Head of caudate nucleus (tissue), 42 donors: ENCODE measurements around the gene TNIK.

Experiments
- DNase-seq, 42 donors: peaks; one replicate each; pipeline versions ENCODE4 v3.0.0 to v3.0.0-alpha.2; 2020 to 2021; ENCODE audit warnings: mixed read lengths in 7 of 42
- intact Hi-C: fragments of 100-400 bp; cut with DNase I; formaldehyde crosslinking; loops from one replicate; pipeline ENCODE4 v1.15.0; 2022

The TNIK gene

DNA sequence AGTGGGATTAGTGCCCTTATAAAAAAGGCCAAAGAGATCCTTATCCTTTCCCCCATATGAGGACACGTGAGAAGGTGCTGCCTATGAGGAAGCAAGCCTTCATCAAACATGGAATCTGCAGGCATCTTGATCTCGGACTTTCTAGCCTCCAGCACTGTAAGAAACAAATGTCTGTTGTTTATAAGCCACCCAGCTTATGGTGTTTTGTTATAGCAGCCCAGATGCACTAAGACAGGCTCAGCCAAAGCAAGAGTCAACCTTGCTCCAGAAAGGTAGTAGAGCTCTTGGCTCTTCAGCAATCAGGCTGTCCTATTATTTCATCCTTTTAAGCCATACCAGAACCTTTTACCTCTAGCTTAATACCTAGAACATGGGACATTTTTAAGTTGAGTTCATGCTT lies 12.3 kb upstream of the TNIK start:
- no peak for DNase-seq
- intact Hi-C loops = no loop called here

DNA sequence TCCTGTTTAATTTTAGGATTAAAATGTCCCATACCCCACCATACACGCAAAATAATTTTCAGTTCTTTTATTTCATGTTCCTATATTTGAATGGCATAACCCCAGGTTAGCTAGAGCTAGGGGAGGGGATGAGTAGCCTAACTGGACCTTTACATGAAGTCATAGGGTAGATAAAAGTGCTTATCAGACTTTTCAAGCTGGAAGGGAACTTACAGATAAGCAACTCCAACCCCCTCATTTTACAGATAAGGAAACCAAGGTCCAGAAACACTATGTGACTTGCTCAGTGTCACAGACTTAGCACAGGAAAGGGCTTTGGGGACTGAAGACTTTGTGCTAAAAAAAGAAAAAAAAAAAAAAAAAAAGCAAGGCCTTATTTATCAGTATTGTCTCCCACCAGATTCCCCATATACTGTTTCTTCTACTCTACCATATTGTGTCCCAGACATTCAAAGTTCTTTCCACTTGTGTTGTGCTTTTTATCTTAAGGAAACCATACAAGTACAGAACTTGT lies 10.6 kb upstream of the TNIK start:
- intact Hi-C loops = no loop called here
- DNase-seq = no peak

DNA sequence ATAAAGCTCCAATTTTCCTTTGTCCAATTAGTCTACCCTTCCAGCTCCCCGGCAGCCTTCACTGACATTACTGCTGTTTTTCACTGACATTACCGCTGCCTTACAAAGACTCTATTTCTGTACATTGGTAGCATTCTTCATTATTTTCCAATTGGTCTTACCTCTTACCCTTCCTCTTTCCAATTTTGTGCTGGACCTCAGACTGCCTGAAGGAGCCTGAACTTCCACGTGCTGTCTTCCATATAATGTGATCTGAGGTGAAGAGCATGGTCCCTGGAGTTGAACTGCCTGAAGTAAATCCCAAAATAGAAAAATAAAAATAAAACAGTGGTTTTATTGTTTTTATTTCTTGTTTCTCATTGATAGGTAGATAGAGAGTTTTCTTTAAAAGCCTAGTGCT lies 9.2 kb upstream of the TNIK start:
- DNase-seq = no peak
- intact Hi-C loops = loop anchor here (10.0 kb wide), 1 partner anchor 85 kb away; no protein-coding TSS in a partner anchor

DNA sequence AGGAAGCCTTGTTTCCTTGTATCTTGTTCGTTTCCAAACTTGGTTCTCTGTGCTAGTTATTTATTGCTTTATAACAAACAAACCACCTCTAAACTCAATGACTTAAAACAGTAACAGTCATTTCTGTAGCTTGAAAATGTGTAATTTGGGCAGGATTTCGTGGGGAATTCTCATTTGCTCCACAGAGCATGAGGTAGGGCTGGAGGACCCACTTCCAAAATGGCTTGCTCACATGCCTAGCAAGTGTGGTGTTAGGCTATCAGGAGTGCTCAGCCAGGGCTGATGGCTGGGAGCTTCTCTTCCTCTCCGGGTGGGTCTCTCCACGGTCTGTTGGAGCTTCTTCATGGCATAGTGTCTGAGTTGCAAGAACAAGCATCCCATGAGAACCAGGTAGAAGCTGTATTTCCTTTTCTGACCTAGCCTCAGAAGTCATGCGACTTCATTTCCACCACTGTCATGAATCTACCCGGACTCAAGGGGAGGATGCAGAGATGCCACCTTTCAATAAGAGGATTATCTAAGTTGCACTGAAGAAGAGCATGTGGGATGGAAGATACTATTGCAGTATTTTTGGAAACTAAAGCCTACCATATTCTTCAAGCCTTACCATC lies 8.2 kb upstream of the TNIK start:
- intact Hi-C loops = loop anchor here (10.0 kb wide), 1 partner anchor 86 kb away; no protein-coding TSS in a partner anchor
- DNase-seq = no peak

DNA sequence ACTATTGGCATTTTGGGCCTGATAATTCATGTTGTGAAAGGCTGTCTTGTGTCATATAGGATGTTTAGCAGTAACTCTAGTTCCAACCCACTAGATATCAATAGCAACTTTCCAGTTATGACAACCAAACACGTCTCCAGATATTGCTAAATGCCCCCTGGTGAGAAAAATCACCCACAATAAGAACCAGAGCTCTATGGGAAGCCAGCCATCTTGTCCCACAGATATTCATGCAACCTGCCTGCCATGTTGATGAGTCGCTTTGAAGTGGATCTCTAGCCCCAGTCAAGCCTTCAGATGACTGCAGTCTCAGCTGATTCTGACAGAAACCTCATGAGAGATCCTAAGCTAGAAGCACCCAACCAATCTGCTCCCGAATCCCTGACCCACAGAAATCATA lies 5.6 kb upstream of the TNIK start:
- DNase-seq = no peak
- intact Hi-C loops = loop anchor here (10.0 kb wide), 1 partner anchor 89 kb away; no protein-coding TSS in a partner anchor

DNA sequence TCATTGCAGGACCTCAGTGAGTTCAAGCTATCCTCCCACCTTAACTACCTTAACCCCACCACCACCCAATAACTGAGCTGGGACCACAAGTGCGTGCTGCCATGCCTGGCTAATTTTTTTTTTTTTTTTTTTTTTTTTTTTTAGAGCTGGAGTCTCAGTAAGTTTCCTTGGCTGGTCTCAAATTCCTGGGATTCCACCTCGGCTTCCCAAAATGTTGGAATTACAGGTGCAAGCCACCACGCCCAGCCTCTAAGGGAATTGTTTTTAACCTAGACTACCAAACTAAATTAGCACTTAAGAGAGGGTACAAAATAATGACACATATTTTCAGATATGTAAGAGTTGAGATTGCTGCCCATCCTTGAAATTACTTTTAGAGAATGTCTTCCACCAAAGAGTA lies 4.3 kb upstream of the TNIK start:
- intact Hi-C loops = loop anchor here (5.0 to 10.0 kb wide), 2 partner anchors 90 to 277 kb away; no protein-coding TSS in a partner anchor
- no peak for DNase-seq

DNA sequence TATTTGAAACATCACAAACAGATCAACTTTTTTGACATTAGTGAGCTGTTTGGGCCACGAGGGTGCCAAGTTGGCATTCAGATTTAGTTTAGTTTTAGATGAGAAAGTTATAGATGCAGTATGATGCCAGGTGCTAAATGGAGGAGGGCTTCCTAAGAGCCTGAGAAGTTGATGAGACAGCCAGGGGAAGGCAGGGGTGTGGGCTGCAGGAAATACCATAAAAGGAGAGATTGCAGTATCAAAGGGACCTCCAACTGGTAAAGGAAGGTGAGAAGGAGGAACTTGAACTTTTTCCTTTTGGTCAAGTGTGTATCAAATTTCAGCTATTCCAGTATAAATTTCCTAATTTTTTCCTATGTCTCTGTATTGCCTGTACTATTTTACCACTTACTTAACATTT lies 2.0 kb upstream of the TNIK start:
- intact Hi-C loops = loop anchor here (5.0 to 10.0 kb wide), 2 partner anchors 93 to 275 kb away; no protein-coding TSS in a partner anchor
- no peak for DNase-seq

DNA sequence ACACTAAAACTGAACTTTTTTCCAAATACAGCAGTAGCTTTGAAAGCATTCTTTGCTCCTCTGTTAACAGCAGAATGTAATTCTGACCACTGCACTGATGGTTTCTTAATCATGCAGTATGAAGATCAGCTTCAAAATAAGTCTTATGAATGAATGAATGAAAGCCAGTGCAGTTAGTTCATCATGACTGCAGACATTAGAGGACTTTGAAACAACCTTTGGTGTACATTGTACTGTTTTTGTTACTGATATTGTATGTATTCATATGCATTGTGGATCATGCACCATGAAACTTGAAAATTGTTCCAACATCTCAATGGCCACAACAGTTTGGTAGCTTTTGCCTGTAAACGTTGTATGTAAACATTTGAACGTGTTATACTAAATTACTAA lies 1.3 kb upstream of the TNIK start:
- intact Hi-C loops = loop anchor here (5.0 to 10.0 kb wide), 2 partner anchors 93 to 274 kb away; no protein-coding TSS in a partner anchor
- no peak for DNase-seq

DNA sequence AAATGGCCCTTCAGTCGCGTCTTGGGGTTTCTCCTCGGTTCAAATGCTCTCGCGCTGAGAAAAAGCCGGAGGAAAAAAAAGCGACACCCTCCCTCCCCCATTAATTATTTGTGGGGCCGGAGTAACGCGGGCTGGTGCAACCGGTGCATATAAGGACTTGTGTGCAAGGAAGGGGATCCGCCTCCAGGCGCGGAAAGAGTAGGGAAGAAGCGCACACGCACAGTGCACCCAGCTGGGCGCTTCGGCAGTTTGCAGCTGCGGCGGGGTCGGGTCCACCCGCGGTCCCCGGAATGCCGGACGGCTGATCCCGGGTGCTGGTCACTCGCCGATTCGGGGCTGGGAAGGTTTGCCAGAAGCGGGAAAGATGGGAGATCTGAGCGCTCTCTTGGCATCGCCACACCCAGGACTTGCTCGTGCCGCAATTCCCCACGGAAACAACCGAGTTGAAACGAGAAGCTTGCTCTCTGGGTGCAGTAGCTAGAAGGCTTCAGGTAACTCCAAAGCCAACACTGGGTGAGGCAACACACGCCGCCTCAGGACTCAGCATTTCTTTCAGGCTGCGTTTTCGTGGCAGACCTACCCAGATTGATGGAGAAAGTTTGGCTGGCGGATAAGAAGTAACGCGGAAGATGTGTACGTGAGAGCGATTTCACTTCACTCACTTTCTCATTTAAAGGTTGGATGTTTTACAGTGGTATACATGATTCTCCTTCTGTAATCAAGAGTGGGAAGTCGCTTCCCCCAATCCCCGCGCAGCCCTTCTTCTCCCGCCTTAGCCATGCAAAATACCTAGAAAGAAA lies 720 bp upstream of the TNIK start:
- peak; percentile 50 to 88 (median 74) for DNase-seq
- intact Hi-C loops = loop anchor here (5.0 to 10.0 kb wide), 2 partner anchors 94 to 274 kb away; no protein-coding TSS in a partner anchor

DNA sequence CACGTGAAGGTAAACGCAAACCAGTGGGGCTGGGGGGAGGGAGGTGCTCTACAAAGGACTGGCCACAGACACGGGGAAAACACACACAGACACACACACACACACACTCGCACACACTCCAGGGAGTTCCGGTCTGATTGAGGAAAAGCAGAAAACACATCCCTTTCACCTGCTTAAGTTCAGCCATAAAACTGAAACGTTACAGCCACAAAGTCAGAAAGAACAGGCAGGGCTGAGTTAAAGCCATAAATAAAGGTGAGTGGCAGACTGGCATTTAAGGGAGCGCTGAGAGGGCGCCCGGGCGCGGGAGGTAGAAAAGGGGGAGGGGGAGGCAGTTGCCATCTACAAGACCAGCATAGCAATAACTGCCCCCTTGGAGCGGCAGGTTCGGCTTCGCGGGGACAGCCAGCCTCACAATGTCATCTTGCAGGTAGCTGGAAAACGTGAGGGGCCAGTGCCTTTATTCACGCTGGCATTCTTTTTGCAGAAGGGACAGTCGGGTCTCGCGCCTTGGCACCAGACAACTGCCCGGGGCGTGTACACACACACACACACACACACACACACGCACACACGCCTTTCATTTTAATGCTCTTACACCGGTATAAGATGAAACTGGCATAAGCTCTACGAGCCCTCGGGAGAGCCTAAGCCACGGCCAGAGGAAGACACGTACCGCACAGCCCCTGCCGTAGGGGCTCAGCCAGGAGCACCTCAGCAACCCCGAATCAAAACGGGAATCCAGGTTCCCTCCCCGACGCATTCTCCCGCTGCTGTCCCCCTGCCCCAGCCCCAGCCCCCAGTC lies 866 bp downstream of the TNIK start:
- intact Hi-C loops = loop anchor here (10.0 kb wide), 2 partner anchors 65 to 135 kb away; no protein-coding TSS in a partner anchor
- peak; percentile 25 to 77 (median 55) for DNase-seq

DNA sequence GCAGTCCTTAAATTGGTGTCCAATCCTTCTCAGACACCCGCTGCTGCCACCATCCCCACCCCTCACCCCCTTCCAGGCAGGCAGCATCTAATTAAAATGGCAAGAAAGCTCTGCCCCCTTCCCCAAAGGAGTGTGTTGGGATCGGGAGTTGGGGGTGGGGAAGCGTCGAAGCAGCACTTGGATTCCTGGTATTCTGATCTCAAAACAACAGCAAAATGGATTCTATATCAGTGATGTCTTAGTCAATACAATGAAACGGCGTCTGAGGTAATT lies 1.4 kb downstream of the TNIK start:
- intact Hi-C loops = loop anchor here (10.0 kb wide), 2 partner anchors 64 to 134 kb away; no protein-coding TSS in a partner anchor
- peak in 37 of 42 donors; percentile 11 to 69 (median 33) for DNase-seq

DNA sequence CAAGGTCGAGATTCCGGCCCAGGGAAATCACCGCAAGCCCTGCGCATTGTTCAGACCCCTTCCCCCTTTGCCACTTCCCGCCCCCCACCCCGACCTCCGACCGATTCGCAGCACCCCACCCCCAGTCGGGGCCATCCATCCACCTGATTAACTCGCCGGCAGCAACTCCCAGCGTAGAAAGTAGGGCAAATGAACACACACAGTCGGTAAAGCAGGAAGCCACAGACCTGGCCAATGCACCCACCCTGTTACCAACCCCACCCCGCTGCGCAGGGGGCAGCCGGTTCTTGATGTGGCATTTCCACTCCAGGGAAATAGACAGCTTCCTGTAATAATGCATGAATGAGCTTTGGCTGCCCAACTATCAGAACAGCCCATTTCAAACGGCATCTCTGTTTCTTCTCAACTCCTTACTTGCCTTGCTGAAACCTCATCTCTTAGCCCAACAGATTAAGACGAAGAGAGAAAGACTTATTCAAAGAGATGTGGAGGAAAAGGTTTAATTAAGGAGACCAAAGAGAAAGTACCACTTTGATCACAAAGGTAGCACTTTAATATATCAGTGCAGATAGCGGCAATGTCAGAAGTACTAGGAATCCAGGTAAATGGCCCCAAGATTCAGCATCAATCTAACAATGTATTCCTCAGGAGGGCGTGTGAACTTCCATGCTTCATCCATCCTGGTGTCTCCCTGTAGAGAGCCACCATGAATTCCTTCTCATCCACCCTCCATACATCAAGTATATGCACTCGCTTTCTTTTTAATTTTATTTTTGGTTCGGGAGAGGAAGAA lies 1.9 kb downstream of the TNIK start:
- intact Hi-C loops = loop anchor here (10.0 kb wide), 2 partner anchors 63 to 133 kb away; no protein-coding TSS in a partner anchor

DNA sequence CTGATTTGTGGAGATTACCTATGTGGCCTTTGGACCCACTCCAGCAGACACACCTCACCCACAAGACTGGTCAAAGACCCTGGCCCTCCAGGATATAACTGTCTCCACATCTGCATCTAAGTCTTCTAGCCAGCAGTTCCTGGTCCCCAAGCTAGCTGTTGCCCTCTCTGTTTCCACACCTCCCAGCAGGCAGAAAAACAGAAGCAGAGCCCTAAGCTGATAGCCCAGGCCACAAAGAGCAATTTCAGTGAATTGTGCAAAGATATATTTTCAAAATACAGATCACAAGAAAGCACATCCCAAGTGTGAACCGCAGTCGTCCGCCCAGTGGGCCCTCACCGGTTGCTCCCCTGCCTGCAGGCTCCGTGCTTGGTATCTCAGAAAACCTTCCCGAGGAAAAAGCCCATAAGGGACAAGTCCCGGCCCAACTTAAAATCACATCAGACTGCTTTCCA lies 2.6 kb downstream of the TNIK start:
- peak in 23 of 42 donors; percentile 6 to 52 (median 24) for DNase-seq
- intact Hi-C loops = loop anchor here (10.0 kb wide), 2 partner anchors 63 to 133 kb away; no protein-coding TSS in a partner anchor

More for the DNA sequence above, 1.9 kb downstream of the TNIK start:
- DNase-seq = peak in 28 of 42 donors; percentile 3 to 54 (median 25)

DNA sequence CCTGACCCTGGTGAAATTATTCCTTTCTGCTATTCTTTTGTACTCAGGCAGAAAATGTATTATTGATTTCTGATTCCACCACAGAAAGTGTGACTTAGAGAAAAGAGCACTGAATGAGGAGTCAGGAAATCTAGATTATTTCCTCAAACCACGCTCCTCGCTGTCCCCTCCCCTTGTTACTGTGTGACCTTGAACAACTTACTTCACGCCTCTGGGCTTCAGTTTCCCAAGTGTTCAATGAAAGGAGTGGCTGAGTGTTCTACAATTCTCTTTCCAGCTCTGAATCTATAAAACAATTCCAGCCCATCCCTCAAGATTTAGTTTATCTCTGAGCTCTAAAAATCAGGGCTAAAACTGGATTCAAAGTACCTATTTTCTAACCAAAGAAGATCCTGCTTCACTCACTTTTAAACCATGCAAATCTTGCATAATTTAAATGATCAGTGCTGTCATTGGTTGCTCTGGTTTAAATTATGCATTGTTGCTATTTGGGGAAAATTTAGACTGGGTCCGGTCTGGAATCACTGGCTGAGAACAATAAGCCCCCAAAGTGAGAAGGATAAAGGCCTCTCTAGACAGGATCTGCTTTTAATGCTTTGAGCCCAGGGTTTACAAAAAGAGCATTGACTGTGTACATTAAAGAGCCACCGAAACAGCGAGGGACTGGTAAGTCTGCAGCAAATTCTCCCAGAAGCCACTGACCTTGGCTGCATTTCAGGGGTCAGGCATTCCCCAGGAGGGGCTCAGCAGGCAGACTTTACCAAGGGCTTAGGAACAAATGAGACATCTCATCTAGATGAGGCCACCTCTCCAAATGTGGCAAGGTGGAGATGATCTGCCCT lies 3.2 kb downstream of the TNIK start:
- DNase-seq = peak in 3 of 42 donors; percentile 12 to 48 (median 14)
- intact Hi-C loops = loop anchor here (10.0 kb wide), 2 partner anchors 62 to 132 kb away; no protein-coding TSS in a partner anchor

DNA sequence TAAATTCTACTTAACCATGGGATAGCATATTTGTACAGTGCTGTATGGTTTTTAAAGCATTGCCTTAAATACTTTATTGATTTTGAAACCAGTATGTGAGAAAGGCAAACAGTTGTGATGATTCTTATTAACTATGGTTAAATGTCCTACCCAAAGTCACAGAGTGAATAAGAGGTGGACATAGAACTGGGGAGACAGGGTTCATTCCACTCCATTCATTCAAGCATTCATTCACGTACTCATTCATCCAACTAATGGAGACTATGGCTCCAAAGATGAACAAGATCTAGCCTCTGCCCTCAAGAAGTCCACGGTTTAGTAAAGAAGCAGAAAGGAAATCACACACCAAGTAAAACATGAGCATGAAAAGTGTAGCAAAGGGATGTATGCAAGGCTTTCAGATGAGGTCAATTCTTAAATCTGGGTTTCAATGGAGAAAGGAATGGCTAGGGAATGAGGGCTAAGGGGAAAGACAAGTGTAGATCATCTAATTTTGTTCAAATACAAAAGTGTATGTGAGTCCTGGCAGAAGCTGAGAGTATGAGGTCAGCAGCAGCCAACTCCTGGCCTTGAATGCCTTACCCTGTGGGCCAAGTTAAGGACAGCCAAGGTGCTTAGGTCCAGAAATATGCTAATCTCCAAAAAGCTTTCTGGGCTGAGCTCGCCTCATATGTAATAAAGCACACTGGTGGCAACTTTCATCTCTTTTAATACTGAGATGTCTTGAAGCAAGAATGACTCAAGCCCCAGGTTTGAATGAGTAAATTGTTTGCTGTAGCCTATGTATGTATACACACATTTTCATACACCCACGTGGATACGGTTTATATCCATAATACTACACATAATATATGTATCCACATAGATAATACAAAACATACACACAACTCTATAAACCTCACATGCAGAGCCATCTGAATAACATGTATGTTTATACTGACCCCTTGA lies 4.3 kb downstream of the TNIK start:
- intact Hi-C loops = loop anchor here (10.0 kb wide), 2 partner anchors 61 to 131 kb away; no protein-coding TSS in a partner anchor

DNA sequence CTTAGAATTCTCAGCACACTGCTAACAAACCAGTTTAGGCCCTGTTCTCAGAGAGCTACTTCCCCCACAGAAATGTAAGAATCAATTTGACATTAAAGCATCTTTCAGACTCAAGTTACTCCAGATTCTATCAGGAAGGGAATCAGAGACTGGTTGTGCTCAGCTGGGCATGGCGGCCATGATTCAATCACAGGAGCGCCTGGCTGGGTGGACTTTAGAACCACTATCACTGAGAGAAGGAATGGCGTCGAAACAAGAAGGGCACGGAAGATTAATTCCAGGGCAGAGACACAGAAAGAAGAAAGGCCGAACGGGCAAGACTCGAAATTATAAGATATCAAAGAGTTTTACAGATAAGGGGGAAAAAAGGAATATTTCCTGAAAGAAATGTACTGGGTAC lies 6.2 kb downstream of the TNIK start:
- intact Hi-C loops = loop anchor here (10.0 kb wide), 2 partner anchors 59 to 129 kb away; no protein-coding TSS in a partner anchor
- DNase-seq = peak in 17 of 42 donors; percentile 10 to 62 (median 21)

More for the DNA sequence above, 4.3 kb downstream of the TNIK start:
- DNase-seq = peak in 1 of 42 donors; percentile 49
